ENCODE results near the gene KCNIP4.

Gene KCNIP4

DNA sequence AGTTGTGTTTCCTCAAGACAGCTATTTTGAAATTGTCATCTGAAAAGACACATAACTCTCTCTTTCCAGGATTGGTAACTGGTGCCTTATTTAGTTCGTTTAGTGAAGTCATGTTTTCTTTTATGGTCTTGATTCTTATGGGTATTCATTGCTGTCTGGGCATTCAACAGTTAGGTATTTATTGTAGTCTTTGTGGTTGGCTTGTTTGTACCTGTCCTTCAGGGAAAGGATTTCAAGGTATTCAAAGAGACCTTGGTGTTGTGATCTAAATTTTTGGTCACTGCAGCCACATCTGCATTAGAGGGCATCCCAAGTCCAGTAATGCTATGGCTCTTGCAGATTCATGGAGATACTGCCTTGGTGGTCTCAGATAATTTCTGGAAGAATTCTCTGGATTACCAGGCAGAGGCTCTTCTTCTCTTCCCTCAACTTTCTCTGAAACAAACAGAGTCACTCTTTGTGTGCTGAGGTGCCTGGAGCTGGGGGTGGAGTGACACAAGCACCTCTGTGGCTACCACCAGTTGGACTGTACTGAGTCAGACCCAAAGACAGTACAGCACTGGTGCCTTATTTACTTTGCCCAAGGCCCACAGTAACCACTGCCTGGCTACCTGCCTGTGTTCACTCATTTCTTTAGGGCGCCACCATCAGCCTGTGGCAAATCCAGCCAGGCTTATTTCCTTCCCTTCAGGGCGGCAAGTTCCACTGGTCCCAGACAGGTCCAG lies 620.4 kb downstream of the KCNIP4 start:
- DNase-seq = no peak

DNA sequence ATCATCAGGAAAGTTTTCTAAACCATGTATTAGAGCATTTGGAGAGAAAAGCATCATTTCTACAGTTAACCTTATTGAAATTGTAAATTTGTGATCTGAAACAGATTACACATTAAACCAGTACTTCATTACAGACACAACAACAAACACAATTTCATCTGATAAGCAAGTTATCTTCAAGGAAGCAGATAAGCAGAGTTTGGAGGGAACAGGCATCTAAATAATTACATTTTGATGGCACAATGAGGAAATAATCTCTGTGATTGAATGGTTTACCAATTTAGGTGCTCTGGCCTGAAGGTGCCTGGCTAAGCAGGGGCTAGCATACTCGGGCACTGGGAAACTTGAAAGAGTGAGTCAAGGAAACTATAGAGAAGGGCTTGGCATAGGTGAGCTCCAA lies 628.5 kb downstream of the KCNIP4 start:
- DNase-seq = no peak

DNA sequence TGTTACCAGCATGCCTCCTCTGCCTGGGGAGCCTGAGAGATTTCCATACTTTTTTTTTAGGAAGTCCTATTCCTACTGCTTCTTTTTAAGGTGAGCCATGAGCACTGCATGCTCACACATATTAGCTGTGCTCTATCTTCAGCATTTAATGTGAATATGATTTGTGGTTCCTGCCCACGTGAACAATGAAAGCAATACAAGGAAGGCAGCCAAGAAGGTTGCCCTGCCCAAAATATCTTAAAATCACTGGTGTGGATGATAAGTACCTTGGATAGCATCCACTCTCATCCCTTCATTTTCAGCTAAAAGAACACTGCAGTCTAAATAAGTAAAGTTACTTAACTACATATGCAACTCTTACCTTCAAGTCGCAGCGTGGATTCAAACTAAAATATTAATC lies 640.9 kb downstream of the KCNIP4 start:
- DNase-seq = no peak

DNA sequence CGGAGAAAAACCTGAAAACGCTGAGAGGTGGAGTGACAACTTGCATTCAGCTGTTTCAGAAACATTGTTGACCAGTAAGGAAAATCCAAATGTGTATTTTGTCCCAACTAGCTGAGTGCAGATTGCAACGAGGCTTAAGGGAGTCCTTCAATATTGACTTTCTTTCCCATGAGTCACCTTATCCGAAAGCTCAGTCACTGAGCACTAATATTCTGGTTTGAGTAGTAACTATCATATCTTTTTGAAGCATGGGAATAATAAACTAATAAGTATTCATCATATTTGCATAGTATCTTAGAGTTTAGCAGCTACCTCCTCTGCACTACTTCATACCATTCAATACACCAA lies 644.1 kb downstream of the KCNIP4 start:
- DNase-seq = no peak

DNA sequence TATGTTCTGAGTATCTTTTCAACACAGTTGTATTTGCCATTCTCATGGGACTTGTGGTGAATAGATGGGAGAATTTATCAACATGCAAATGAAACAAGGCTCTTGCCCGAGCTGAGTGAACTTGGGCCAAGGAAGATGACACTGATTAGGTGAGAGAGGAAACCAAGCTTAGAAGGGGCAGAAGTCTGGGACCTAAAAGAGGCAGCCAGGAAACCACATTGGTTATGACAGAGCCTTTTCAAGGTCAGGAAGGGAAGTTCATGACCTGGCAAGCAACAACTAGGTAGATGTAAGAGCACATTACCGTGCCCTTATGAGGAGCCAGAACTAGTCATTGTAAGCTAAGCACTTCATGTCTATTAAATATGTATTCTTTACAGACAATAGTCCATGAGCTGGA lies 658.0 kb downstream of the KCNIP4 start:
- no peak for DNase-seq

DNA sequence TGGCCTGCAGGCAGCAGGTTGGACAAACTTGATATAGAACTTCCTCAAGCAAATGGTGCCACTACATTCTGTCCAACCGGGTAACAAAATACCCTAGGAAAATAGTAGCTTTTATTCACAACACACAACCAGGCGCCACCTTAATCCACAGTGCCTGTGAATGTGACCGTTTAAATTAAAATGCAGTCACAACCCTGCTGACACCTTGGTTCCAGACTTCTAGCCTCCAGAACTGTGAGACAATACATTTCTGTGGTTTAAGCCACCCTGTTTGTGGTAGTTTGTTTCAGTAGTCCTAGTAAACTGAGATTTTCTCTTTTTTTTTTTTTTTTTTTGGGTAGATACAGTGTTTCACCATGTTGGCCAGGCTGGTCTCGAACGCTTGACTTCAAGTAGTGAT lies 672.5 kb downstream of the KCNIP4 start:
- no peak for DNase-seq

DNA sequence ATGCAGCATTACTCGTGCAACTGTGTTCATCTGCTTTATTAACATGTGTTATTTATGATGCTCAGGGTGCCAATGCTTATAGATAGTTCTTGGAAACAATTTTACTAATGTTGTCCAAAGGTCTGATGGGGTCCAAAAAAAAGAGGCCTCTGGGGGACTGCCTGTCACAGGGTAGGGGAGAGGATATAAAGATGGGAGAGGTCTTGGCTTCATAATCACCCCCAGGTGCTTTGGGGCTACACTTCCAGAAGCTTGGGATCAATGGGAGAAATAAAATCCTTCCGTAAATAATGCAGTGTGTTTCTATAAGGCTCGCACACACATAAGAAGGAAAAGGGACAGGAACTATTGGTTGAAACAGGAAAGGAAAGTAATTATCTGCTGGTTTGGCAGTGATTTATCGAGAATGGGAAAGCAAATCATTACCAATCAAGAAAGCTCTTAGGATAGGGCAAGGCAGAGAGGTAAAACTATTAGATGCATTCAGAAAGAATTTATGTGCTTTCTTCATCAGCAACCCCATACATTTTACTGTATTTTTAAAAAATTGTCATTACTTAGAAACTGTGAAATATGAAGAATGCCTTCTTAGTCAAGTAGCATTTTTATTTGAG lies 677.0 kb downstream of the KCNIP4 start:
- no peak for DNase-seq

DNA sequence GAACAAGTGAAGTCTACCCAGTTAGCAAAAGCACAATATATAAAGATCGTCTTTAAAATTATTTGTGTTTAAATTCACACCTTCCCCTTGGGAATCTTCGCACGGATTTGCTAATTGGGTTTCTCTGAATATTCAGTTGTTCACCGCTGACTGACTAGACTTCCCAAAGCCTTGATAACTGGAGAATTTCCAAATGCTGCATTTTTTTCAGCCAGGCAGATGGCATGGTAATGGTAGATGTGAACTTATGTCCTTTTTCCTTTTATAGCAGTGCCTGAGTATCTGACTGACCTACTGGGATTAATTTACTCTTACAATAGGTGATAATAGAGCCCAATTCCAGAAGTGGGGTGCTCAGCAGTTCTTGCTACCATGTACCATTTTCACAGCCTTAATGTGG lies 700.2 kb downstream of the KCNIP4 start:
- no peak for DNase-seq

DNA sequence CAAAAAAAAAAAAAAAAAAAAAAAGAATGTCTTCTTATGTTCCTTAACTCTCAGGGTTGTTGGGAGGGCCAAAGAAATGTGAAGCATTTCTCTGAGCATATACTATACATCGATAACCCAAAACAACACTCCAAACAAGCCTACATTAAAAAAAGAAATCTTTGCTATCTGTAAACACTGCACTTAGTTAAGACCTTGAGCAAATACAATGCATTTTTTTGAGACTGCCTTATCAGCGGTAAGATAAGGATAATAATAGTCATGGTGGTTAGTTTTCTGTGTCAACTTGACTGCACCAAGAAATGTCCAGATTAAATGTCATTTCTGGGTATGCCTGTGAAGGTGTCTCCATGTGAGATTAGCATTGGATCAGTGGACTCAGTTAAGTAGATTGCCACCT lies 706.4 kb downstream of the KCNIP4 start:
- DNase-seq = no peak

DNA sequence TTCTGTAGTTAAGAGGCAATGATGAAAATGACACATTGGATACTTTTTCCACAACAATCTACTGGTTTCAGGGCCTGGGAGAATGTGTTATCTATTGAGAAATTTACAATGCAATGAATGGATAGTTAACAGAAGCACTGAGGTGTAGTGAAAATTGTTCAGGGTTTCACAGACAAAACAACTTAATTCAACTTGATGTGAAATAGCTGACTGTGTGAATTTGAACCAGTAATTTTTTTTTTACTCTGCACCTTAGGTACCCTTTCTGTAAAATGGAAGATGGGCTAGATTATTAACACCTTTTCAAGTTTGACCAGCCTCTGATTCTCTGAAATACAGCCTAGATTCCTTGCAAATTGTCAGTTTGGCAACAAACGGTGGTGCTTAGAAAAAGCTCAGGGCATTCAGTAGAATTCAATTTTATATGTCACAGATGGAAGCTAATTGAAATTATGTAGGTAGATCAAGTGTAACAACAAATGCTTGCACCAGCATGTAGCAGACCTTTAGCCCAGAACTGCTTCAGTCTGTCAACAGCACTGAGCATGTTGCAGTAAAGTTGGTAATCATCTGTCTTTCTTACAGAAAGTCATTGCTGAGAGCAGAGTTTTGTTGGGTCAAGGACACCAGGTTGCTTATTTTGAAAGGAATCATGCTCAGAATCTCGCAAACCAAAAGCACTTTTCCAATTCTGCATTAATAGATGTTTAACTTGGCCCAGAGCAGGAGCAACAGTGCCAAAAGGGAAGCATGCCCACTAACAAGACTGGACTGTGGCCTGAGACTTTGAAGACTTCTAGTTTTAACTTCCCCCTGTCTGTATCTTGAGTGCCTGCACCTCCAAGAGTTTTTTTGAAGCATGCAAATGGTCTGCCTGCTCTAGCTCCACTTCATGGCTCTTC lies 721.7 kb downstream of the KCNIP4 start:
- DNase-seq = no peak

DNA sequence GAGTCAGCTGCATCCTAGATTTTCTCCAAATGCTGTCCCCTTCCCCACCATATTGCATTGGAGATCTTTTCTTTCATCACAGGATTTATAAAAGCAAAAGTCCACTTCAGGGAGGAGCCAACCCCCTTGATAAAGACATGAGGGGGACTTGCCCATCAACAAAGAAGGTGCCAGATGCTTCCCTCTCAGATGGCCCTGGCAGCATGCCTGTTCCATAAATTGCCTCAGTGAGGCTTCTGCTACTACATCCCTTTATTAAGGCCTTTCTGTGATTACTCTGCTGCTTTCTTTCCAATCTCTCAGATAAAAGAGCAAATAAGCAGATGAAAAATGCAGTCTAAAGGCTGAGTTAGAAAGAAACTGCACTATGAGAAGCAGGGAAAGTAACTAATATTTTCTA lies 736.7 kb downstream of the KCNIP4 start:
- no peak for DNase-seq

DNA sequence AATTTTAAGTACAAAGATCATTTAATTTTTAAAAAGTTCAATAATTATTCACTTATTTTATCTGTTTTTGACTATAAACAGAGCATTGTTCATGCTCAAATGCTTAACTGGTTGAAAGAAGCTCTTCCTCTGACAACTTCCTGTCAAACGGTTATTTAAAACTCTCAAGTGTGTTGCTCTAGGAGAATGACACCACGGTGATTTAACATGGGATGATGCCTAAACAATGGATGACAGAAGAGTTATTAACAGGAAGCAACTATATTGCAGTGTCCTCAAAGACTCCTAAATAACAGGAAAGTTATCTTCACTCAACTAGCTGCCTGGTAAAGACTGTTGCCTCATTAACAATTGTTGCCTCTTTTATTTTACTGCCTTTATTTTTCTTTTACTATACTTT lies 738.7 kb downstream of the KCNIP4 start:
- DNase-seq = no peak

DNA sequence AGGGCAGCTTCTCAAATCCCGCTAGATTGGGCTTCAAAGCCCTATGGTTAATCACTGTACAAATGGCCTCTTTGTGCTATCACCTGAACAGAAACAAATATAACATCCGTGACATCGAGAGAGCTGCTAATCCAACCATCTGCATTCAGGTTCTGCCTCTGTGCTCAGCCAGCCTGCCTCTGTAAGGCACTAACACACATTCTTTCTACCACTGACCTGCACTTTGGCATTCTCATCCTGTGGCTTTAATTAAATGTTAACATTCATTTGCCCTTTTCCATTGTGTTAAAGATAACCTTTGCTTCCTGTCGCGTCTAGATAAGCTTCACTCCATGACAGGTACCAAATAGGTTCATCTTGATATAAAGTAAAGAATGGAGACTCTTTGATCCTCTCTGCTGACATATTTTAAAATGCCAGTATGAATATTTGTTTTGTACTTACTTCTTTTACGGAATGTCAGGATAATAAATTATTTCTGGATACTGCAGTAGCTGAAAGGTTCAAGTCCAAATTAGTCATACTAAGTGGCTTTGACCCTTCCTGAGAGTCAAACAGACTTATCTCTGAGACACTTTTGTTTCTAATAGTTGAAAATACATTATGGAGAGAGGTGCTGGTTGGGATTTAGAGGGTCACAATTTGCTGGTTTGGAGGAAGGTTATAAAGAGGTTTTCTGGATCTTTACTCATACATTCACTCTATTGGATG lies 742.6 kb downstream of the KCNIP4 start:
- no peak for DNase-seq

DNA sequence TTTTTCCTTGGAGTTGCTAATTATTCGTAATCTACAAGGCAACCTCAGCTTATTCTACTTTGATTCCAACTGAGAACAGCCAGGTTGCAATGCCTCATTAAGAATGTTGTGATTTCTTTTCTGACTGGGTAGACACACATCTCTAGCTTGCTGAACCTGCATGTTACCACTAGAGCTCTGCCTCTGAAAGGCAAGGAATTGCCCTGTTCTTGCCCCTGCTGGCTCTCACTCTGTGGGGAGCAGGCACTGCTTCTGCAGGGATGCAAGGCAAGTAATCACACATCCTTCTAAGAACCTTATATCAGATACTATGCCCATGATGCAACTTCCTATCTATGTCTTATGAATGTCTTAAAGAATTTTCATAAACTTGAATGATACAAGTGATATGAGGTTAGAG lies 745.2 kb downstream of the KCNIP4 start:
- no peak for DNase-seq

DNA sequence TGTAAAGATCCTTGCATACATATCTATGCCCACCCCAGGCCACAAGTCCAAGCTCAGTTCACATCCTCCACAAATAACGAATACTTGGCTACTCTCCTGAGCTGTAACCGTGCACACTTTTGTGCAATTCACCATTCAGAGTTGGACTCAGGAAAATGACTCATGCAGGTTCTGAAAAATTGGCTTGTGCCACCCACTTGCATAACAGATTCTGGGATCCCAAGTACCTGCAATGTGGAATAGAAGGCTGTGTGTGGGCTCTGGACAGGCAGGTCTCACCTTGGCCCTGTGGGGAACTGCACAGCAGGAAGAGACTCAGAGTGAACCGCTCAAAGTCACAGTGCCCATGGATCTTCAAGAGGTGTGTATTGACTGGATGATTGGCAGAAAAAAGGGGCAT lies 745.6 kb downstream of the KCNIP4 start:
- no peak for DNase-seq

DNA sequence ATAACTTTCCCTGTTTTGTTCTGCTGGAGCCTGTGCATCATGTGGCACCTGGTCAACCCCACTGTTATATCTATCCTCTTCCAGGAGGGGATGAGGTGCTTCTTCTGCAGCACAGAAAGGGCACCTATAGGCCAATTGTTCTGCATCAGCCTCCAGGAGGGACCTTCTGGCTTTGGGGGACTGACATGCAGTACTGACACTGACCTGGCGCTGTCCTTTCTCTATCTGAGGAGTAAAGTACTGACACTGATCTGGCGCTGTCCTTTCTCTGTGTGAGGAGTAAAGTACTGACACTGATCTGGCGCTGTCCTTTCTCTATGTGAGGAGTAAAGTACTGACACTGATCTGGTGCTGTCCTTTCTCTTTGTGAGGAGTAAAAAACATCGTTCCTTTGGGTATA lies 749.9 kb downstream of the KCNIP4 start:
- no peak for DNase-seq

DNA sequence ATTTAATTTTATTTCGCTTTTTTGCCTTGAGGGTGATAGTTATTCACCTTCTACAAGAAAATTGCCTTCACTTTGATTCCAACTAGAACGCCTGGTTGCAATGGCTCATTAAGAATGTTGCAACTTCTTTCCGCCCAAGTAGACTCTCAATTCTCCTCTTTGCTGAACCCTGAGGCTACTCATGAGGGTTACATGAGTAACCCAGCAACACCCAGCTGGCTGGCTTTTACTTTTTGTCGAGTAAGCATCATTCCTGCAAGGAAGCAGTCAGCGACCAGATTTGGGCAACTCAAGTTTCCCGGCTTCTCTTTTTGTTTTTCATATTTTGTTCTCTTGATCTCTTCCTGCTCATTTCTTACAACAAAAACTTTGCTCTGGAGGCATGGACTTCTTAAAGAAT lies 752.9 kb downstream of the KCNIP4 start:
- DNase-seq = no peak

DNA sequence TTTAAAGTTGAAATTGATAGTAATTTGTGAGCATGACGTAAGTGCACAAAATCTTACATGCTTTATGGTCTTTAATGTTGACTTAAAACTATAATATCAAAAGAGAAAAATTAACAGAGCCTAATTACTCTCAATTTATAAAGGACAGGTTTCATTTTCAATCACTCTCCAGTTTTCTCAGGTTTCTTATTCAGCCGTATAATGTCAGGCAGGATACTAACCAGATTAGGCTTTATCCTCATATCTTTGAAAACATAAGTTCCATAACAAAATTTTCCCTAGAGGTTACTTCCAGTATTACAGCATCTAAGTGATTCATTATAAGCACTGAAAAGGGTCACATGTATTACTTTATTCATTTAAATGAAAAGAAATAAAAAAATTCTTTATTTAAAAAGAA lies 756.2 kb downstream of the KCNIP4 start:
- DNase-seq = no peak

DNA sequence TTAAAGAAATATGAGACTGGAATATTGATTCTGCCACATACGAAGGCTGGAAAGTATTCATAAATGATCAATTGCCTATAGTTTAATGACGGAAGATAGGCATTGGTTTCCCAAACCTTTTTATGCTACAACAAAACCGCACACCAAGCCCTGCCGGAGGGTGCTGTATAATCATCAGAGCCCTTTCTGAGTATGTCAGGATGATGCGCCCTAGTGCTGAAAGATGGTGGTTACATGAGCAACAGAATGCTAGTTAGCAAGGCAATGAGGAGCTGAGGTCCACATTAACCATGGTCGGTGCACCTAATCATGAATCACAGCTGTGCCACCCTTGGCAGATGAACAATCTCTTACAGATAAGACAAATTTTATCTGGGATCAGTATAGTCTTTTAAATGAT lies 757.3 kb downstream of the KCNIP4 start:
- DNase-seq = no peak

DNA sequence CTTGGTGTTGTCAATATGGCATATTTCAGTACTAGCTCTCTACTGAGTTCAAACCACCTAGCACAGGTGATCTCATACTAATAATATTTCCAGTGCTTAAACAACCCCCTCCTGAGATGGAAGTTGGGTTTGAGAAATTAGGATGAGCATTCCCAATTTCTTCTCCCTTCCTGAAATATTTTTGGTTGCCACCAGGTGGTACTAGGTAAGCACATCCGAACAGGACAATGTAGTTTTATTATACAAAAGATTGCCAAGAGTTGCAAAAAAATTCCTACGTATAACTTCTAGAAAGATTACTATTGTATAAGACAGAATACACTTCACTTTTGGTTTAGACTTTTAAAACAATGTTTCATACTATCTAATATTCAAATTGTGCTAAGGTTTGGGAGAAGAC lies 763.8 kb downstream of the KCNIP4 start:
- DNase-seq = no peak

DNA sequence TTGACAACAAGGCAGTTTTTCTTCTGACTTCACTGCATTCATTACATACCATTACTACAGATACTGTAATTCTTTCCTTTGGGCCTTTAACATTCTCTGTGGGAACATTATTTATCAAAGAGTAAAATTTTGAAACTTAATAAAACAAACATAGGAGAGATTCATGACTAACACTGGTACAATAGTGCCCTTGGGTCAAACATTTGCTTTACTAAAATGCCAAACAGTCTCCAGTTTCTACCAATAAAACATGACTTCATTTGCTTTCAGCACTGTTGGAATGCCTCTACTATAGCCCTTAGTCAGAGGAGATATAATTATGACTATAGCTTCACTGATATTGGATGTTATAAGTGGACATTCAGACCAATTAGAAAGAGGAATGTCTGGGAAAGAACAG lies 766.9 kb downstream of the KCNIP4 start:
- DNase-seq = no peak

DNA sequence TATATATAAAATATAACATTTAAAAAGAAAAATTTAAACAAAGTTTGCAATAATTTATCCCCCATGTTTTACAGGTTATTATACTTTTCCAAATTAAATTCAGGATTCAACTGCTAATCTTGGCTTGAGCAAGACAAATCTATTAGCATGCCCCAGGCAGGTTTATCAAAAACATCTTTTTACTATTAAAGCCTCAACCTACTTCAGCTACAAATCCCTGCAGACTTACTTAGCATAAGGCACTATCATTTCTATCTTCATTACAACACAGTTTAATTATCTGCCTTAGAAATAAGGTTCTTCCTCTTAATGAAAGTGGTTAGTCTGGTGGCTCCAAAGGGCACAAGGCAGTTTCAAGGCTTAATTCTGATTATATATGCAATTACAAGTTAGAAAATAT lies 770.7 kb downstream of the KCNIP4 start:
- DNase-seq = no peak

DNA sequence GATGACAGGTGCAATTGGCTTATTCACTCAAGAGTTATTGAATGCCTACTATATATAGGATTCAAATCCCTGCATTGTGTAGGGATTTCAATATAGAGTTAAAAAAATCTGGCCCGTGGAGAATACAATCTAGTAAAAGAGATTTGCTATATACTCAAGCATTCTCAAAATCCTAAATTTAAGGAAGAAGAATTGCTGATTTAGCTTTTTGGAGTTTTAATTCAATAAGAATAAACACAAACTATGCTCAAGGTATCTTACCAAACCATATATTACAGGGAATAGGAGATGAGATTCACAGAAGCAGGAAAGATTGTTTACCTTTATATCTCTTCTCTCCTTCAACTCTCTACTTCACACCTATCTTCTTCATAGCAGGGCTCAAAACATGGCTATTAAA lies 771.5 kb downstream of the KCNIP4 start:
- DNase-seq = no peak

DNA sequence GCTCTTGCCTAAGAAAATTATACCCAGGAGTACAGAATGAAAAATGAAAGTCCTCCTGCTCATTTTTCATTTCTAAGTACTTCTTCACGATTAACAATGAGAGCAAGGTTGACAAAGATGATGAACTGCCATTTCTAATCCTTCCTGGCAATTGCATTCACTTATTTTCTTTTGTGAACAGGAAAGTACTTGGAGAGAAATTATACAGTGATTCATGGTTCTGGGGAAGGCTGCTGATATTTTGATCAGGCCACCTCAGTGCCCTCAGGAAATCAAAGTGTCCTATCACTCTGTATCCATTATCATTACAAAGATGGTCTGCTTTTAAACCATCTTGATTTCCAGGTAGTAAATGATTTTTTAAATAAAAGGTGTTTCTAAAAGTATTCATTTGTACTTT lies 780.9 kb downstream of the KCNIP4 start:
- no peak for DNase-seq
